Uterus (tissue), 2 donors: ENCODE data around the gene TARP.

Experiments
- POLR2A ChIP-seq, 2 donors: fragments of 450-650 bp; IDR thresholded peaks; one replicate each; pipeline ENCODE4 v1.6.1; 2016; ENCODE audit warnings: antibody characterized with exemption in 2 of 2, mild to moderate bottlenecking in 1 of 2, moderate library complexity in 1 of 2
- TF ChIP-seq, protein P1 (sequence below), 4 experiments: fragments of 200-600 bp in 2 of 4; fragments of 450-650 bp in 2 of 4; sonication (generic) in 2 of 4; IDR thresholded peaks; one replicate each; pipeline ENCODE4 v1.5.1; 2016 to 2019; ENCODE audit warnings: antibody characterized with exemption in 4 of 4, mild to moderate bottlenecking in 2 of 4, moderate library complexity in 1 of 4

DNA sequence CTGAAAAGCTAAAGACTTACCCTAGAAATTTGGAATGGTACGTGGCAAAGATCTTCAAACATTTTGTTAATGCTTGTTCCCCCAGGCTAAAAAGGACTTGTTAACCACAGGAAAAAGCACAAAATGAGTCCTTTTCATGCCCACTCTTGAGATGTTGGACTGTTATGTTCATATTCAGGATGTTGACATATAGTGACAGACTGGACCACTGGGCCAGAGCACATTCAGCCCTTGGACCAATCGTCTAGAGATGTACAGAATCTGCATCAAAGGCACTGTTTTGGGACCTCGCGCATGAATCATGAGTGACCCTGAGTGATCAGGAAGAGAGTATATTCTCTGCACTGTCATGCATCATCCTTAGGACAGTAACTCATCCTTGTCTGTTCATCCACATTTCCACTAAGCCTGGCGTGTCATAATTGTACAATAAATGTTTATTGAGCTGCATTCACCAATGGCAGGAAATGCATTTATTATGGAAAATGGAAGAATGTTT, 25.3 kb downstream of the TARP start:
- TF ChIP-seq, protein P1, sequence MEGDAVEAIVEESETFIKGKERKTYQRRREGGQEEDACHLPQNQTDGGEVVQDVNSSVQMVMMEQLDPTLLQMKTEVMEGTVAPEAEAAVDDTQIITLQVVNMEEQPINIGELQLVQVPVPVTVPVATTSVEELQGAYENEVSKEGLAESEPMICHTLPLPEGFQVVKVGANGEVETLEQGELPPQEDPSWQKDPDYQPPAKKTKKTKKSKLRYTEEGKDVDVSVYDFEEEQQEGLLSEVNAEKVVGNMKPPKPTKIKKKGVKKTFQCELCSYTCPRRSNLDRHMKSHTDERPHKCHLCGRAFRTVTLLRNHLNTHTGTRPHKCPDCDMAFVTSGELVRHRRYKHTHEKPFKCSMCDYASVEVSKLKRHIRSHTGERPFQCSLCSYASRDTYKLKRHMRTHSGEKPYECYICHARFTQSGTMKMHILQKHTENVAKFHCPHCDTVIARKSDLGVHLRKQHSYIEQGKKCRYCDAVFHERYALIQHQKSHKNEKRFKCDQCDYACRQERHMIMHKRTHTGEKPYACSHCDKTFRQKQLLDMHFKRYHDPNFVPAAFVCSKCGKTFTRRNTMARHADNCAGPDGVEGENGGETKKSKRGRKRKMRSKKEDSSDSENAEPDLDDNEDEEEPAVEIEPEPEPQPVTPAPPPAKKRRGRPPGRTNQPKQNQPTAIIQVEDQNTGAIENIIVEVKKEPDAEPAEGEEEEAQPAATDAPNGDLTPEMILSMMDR (IDR thresholded peaks at IDR 0.05) = no peak
- TF ChIP-seq POLR2A (IDR thresholded peaks at IDR 0.05) = no peak
